Activated naive CD4-positive, alpha-beta T cell treated with anti-CD3 and anti-CD28 coated beads, Interleukin-2, amount 10 ng/mL, durations not matched to agents 7 days and 5 days (primary cell): ENCODE data around the gene PRRT1B.
"Not testable (repeated sequence)": the region's sequence is repeated elsewhere in the genome, so short reads cannot be mapped to it uniquely, and the experiment has no call there.

Experiments used
- CTCF ChIA-PET: fragments of 350-600 bp; sonication (Branson Sonifier 250); formaldehyde crosslinking; loops from one replicate; lab custom pipeline; 2021; ENCODE audit warnings: antibody characterized with exemption; lab: Charles Lee
- DNase-seq: peaks from one replicate; pipeline ENCODE4 v3.0.0-alpha.2; 2020
- H3K27ac Mint-ChIP-seq: one replicate; pipeline ENCODE4 v1.8.0; 2021; ENCODE audit warnings: mild to moderate bottlenecking, moderate library complexity, mixed read lengths
- H3K27me3 Mint-ChIP-seq: one replicate; pipeline ENCODE4 v1.8.0; 2021; ENCODE audit warnings: mild to moderate bottlenecking, mixed read lengths
- H3K36me3 Mint-ChIP-seq: one replicate; pipeline ENCODE4 v1.8.0; 2021; ENCODE audit warnings: mixed read lengths
- H3K4me1 Mint-ChIP-seq: one replicate; pipeline ENCODE4 v1.8.0; 2021; ENCODE audit warnings: mixed read lengths
- H3K4me3 Mint-ChIP-seq: one replicate; pipeline ENCODE4 v1.8.0; 2021; ENCODE audit warnings: mild to moderate bottlenecking, moderate library complexity, mixed read lengths
- H3K9me3 Mint-ChIP-seq: one replicate; pipeline ENCODE4 v1.8.0; 2021; ENCODE audit warnings: mixed read lengths

Gene PRRT1B

DNA sequence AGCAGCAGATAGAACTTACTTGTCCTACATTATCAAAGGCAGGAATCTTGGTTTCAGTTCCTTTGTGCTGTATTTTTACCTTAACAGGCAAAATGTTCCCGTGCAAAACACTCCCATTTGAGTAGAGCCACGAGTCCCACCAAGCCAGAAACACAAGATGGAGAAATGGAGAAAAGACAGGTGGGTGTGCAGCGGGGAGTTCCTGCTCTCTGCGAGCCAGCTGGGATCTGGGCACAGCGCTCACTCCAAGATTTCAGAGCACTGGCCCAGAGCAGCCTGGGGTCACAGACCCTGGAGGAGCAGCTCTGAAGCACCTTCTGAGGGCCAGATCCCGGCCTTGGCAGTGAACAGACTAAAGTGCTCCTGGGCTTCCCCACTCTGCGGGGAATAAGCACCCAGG, 17.1 kb upstream of the PRRT1B start:
- peak overlapping the region; percentile 50 for H3K4me3 Mint-ChIP-seq
- CTCF ChIA-PET, result interaction anchor here (0.6 kb wide), 1 partner anchor 226 kb away, joined by 3 read pairs; no protein-coding TSS in a partner anchor
- no peaks in the 10 kb centered on the region for H3K9me3 Mint-ChIP-seq
- peak overlapping the region; percentile 45 for H3K27ac Mint-ChIP-seq
- H3K4me1 Mint-ChIP-seq, result peaks cover 22% of the 10 kb centered on the region
- H3K27me3 Mint-ChIP-seq, result no peaks in the 10 kb centered on the region
- DNase-seq, result no peak
- peaks cover 40% of the 10 kb centered on the region for H3K36me3 Mint-ChIP-seq

GRCh38 chr9:131528886-131529505, 16.3 kb upstream of the PRRT1B start:
- H3K9me3 Mint-ChIP-seq, result no peaks in the 10 kb centered on the region
- no peak for DNase-seq
- no peak overlapping the region for H3K27ac Mint-ChIP-seq
- CTCF ChIA-PET, result no interaction called here
- peaks cover 37% of the 10 kb centered on the region for H3K36me3 Mint-ChIP-seq
- peak overlapping the region; percentile 76 for H3K4me3 Mint-ChIP-seq
- H3K27me3 Mint-ChIP-seq, result no peaks in the 10 kb centered on the region
- peaks cover 22% of the 10 kb centered on the region for H3K4me1 Mint-ChIP-seq

- no peaks in the 10 kb centered on the region for H3K27me3 Mint-ChIP-seq
- H3K4me1 Mint-ChIP-seq, result peaks cover 31% of the 10 kb centered on the region
- CTCF ChIA-PET, result no interaction called here
- H3K9me3 Mint-ChIP-seq, result no peaks in the 10 kb centered on the region
- peak overlapping the region; percentile 76 for H3K4me3 Mint-ChIP-seq
- H3K36me3 Mint-ChIP-seq, result peaks cover 31% of the 10 kb centered on the region
- no peak for DNase-seq
- H3K27ac Mint-ChIP-seq, result peak overlapping the region; percentile 77
These were observed 15.5 kb upstream of the PRRT1B start for GRCh38 chr9:131529597-131530545.

DNA sequence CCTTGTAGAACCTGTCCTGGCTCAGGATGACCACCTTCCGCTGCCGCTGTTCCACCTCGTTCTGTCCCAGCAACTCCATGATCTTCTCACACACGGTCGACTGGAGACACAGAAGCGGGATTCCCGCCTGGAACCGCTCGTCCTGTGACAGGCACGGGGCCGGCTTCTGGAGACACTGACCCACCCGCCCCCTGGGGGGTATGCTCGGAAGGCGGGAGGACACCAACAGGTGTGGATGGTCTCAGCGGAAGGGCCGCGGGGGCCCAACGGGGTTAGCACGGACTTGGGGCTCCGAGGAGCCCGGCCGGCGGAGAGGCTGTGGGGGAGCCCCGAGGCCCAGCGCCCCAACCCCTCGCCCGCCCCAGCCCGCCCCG, 14.8 kb upstream of the PRRT1B start:
- CTCF ChIA-PET, result no interaction called here
- Mint-ChIP-seq H3K27ac (peak overlapping the region; percentile 77), H3K27me3 (no peaks in the 10 kb centered on the region), H3K4me1 (peaks cover 38% of the 10 kb centered on the region), H3K9me3 (no peaks in the 10 kb centered on the region), H3K36me3 (peaks cover 26% of the 10 kb centered on the region), H3K4me3 (peak overlapping the region; percentile 76)
- peak; percentile 48 for DNase-seq

DNA sequence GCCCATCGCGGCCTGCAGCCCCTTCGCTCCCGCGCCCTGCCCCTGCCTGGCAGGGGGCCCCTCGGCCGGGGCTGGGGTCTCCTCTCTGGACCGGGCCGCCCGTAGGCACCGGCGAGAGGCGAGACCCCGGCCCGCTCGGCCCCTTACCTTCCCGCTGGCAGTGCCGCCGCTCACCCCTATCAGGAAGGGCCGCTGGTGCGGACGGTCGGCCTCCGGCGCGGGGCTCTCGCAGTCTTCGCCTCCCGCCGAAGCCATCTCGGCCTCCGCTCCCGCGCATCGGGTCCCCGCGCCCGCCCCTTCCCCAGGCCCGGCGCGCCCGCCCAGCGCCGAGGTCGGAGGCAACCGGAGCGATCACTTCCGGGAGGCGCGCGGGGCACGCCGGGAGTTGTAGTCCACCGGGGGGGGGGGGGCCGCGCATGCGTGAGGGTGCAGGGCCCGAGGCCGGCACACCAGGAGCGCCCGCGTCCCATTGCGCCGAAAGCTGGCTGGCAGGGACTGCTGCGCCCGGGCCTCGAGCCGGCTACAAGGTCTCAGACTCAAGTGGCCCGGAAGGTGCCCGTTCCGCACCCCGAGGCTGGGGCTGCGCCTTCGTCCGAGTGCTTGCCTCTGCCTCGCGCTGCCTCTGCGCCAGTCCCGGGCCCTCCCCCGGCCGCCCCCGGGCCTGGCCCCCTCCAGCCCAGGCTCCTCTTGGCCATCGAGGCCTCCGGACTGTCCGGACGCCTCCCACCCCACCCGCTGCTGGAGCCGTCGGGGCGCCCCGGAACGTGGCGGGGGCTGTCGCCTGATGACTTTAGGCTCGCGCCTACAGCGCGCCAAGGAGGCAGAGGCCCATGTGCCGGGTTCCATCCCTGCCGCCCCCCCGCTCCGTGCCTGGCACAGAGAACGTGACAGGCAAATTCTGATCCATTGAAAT, 14.1 kb upstream of the PRRT1B start, which contains the start of gene UCK1:
Gene UCK1, minus strand, starts transcription at position 344 of the 913 bp plus-strand sequence. Its CDS starts 89 bp downstream, at position 255.
- Mint-ChIP-seq H3K4me1 (peaks cover 41% of the 10 kb centered on the region), H3K4me3 (peak within 1 kb of the TSS; percentile 76), H3K27me3 (no peaks in the 10 kb centered on the region), H3K27ac (peak within 1 kb of the TSS; percentile 77), H3K36me3 (peaks cover 21% of the 10 kb centered on the region), H3K9me3 (no peaks in the 10 kb centered on the region)
- CTCF ChIA-PET, result no interaction called here
- peak; percentile 81 for DNase-seq

DNA sequence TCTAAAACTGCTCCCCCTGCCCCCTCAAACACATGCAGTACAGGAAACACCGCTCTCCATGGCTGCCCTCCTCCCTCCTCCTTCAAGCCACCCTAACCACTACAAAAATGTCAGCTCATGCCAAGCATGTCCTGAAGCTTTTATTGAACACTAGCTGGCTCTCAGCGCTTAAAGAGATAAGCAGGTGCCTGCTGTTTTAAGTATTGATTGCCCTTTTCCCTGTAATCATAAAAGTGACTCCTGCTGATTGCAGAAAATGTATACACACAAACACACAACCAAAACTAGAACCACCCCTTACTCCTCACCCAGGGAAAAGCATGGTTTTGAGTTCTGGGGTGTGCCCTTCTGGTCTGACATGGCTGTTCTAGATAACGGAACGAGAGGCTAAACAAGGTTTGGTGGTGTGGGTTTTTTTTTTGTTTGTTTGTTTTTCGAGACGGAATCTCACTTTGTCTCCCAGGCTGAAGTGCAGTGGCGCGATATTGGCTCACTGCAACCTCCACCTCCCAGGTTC, 10.5 kb upstream of the PRRT1B start:
- H3K4me3 Mint-ChIP-seq, result peak overlapping the region; percentile 35
- CTCF ChIA-PET, result no interaction called here
- peaks cover 2% of the 10 kb centered on the region for H3K36me3 Mint-ChIP-seq
- no peaks in the 10 kb centered on the region for H3K27me3 Mint-ChIP-seq
- H3K27ac Mint-ChIP-seq, result peak overlapping the region; percentile 90
- H3K4me1 Mint-ChIP-seq, result peaks cover 48% of the 10 kb centered on the region
- peaks cover 1% of the 10 kb centered on the region for H3K9me3 Mint-ChIP-seq
- peak; percentile 58 for DNase-seq

- CTCF ChIA-PET, result no interaction called here
- no peak overlapping the region for H3K27ac Mint-ChIP-seq
- H3K27me3 Mint-ChIP-seq, result no peaks in the 10 kb centered on the region
- H3K4me3 Mint-ChIP-seq, result no peak overlapping the region
- H3K36me3 Mint-ChIP-seq, result peaks cover 1% of the 10 kb centered on the region
- peaks cover 49% of the 10 kb centered on the region for H3K4me1 Mint-ChIP-seq
- peaks cover 6% of the 10 kb centered on the region for H3K9me3 Mint-ChIP-seq
- DNase-seq, result no peak
These were observed 7.4 kb upstream of the PRRT1B start for GRCh38 chr9:131537946-131538345.

- no peak overlapping the region for H3K4me3 Mint-ChIP-seq
- peaks cover 11% of the 10 kb centered on the region for H3K36me3 Mint-ChIP-seq
- DNase-seq, result peak; percentile 61
- peaks cover 14% of the 10 kb centered on the region for H3K27me3 Mint-ChIP-seq
- peak overlapping the region; percentile 82 for H3K27ac Mint-ChIP-seq
- H3K4me1 Mint-ChIP-seq, result peaks cover 45% of the 10 kb centered on the region
- CTCF ChIA-PET, result interaction anchor here (1.1 to 1.5 kb wide), 2 partner anchors 131 to 190 kb away, joined by 3 read pairs; no protein-coding TSS in a partner anchor
- peaks cover 14% of the 10 kb centered on the region for H3K9me3 Mint-ChIP-seq
These were observed 6.0 kb upstream of the PRRT1B start for GRCh38 chr9:131539223-131539923.

GRCh38 chr9:131543141-131543540, 2.2 kb upstream of the PRRT1B start:
- peaks cover 19% of the 10 kb centered on the region for H3K36me3 Mint-ChIP-seq
- CTCF ChIA-PET, result no interaction called here
- DNase-seq, result no peak
- H3K4me1 Mint-ChIP-seq, result peaks cover 26% of the 10 kb centered on the region
- H3K4me3 Mint-ChIP-seq, result no peak overlapping the region
- H3K9me3 Mint-ChIP-seq, result peaks cover 19% of the 10 kb centered on the region
- no peak overlapping the region for H3K27ac Mint-ChIP-seq
- peaks cover 52% of the 10 kb centered on the region for H3K27me3 Mint-ChIP-seq

- DNase-seq, result no peak
- Mint-ChIP-seq H3K27me3 (peaks cover 79% of the 10 kb centered on the region), H3K27ac (no peak overlapping the region), H3K4me3 (no peak overlapping the region), H3K4me1 (peaks cover 7% of the 10 kb centered on the region), H3K9me3 (peaks cover 19% of the 10 kb centered on the region), H3K36me3 (peaks cover 19% of the 10 kb centered on the region)
- CTCF ChIA-PET, result interaction anchor here (1.7 kb wide), 1 partner anchor 14 kb away, joined by 5 read pairs; no protein-coding TSS in a partner anchor
These were observed 538 bp downstream of the PRRT1B start for GRCh38 chr9:131545786-131546335.

DNA sequence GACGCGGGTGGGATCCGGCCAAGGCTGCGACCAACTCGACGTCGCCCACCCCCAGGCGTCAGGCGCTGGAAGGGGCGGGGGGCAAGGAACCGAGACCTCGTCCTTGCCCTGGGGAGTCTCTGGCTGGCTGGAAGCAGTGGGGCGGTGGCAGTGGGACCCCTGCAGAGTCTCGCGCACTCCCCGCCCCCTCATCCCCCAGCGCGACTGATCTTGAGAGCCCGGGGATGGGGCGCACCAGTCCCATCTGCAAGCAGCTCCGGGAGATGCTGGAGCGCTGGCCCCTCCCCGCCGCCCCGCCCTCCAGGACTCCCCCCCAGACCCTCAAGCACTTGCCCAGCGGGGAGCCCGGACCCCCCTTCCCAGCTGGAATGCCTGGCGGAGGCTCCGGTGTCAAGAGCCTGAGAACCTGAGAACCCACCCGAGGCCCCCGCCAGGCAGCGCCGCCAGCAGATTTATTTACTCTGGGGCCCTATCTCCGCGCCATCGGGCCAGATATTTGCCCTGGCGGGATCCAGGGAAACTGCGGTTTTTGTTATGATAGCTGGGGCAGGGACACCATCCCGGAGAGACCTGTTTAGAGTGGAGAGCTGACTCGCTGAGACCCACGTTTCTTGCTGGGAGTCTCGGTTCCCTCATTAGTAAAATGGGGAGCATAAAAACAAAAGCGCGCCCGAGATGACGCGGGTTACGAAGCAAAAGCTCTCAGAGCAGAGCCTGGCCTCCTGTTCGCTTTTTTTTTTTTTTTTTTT, 1.2 kb downstream of the PRRT1B start:
- CTCF ChIA-PET, result interaction anchor here (1.6 to 1.7 kb wide), 2 partner anchors 14 to 197 kb away, joined by 5 to 6 read pairs; no protein-coding TSS in a partner anchor
- Mint-ChIP-seq H3K27me3 (peaks cover 85% of the 10 kb centered on the region), H3K4me1 (peaks cover 7% of the 10 kb centered on the region), H3K36me3 (peaks cover 19% of the 10 kb centered on the region), H3K27ac (no peak overlapping the region), H3K9me3 (peaks cover 19% of the 10 kb centered on the region), H3K4me3 (peak overlapping the region; percentile 60)
- DNase-seq, result no peak

GRCh38 chr9:131549186-131549585, 3.9 kb downstream of the PRRT1B start:
- CTCF ChIA-PET, DNase-seq, H3K9me3 Mint-ChIP-seq, H3K27ac Mint-ChIP-seq, H3K4me3 Mint-ChIP-seq, H3K36me3 Mint-ChIP-seq, H3K4me1 Mint-ChIP-seq: not testable (repeated sequence)
- peaks cover 100% of the 10 kb centered on the region for H3K27me3 Mint-ChIP-seq
